CD4-positive, alpha-beta T cell treated with Interferon gamma for 1 hour (primary cell): ENCODE measurements around the gene FXYD3.
A peak's percentile ranks its signal among the peaks of the same experiment; 100 is the strongest.
"Not testable (repeated sequence)": the region's sequence is repeated elsewhere in the genome, so short reads cannot be mapped to it uniquely, and the experiment has no call there.

Experiments used
- DNase-seq: peaks from one replicate; pipeline ENCODE4 v3.0.0-alpha.2; 2020

FXYD3 gene

DNA sequence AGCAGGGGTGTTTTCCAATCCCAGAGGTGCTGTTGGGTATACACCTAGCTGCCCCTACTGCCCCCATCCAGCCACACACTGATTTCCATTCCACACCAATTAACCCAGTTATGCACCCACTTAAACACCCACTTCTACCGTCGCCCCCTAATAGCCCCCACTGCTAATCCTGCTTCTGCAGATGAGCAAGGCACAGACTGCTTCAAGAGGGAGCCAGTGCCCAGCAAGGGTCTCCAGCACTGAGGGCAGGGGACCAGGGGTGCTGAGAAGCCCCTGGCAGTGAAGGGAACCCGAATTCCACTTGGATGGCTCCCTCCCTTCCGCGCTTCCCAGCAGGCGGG is 28.6 kb downstream of the FXYD3 start:
- no peak for DNase-seq

DNA sequence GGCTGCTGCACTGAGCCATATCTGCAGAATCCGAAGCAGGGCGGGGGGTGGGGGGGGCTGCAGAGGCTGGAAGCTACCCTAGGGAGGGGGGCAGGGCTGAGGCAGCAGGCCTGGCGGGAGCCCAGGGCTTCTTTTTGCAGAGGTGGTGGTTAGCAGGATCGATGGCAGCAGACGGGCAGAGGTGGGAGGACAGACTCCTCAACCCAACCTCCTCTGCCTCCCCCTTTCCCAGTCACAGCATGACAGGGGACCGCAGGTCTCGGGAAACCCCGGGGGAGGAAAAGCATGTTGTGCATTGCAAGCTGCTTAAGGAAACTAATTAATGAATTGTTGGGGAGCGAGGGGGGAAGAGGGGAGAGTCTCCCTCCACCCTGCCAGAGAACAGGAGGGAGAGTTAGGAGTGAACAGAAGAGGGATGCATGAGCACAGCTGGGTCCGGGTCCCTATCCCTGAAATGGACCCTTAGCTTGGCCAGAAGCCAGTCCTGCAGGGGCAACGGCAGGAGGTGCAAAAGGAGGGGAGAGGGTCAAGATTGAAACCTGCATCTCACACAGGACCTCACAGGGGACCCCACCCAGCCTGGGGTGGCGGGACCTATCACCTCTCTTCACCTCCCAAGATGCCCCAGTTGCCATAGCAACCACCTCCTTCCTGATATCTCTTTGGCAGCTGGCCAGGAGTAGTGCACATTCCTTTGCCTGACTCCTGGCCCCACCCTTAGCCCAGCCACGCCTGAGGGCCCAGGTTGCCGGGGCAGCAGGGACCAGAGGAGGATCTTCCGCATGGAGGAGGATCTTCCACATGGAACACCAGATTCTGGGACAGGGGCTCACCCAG is 29.2 kb downstream of the FXYD3 start:
- DNase-seq: peak; percentile 29

DNA sequence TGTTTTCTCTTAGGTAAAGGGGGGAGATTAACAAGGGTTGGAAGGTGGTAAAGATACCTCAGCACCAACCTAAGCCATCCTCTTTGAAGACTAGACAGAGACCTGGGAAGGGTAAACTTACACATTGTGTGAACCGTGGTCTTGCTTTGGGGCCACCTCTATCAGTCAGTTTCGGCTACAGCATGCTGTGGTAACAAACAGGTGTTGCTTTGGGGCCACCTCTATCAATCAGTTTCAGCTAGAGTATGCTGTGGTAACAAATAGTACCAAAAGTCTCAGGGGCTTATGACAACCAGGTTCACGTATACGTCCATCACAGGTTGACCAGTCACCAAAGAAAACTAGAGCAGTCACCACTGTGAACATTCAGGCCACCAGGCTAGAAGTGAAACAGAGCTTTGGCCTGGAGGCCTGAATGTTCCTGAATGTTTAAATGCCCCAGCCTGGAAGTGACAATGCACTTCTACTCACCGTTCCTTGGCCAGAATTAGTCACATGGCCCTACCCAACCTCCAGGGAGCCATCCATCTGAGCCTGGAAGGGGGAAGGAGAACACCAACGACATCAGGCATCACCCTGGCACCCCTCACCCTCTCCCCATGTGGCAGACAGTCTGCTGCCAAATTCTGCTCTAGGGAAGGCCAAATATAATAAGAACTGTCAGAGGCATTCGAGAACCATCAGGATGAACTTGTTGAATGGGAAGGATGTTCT is 31.3 kb downstream of the FXYD3 start:
- DNase-seq: no peak

DNA sequence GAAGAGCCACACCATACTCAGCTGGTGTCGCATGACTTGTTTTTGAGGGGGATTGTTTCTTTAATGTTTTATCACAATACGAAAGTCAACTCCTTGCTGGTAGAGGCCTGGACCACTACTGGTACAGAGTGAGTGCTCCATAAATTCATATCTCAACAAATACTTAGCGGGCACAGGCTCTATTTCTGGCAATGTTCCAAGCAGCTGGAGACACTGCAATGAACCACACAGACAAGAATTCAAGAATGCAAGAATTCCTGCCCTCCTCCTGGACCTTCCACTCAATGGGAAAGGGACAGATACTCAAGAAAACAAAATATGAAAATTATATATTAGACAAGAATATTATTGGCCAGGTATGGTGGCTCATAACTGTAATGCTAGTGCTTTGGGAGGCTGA is 33.8 kb downstream of the FXYD3 start:
- DNase-seq: no peak

DNA sequence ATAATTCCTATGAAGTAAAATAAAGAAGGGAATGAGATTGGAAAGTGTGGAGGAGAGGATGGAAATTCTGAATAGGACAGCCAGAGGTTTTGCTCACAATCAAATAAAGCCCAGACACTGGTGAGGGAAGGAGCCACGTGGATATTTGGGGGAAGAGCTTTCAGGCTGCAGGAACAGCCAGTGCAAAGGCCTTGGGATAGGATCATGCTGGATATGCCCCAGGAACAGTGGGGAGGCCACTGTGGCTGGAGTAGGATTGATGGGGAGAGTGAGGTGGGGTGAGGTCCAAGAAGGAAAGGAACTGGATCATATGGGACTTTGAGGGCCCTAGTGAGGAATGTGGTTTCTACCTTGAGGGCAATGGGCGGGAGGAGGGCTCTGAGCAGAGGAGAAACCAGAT is 34.8 kb downstream of the FXYD3 start:
- no peak for DNase-seq

DNA sequence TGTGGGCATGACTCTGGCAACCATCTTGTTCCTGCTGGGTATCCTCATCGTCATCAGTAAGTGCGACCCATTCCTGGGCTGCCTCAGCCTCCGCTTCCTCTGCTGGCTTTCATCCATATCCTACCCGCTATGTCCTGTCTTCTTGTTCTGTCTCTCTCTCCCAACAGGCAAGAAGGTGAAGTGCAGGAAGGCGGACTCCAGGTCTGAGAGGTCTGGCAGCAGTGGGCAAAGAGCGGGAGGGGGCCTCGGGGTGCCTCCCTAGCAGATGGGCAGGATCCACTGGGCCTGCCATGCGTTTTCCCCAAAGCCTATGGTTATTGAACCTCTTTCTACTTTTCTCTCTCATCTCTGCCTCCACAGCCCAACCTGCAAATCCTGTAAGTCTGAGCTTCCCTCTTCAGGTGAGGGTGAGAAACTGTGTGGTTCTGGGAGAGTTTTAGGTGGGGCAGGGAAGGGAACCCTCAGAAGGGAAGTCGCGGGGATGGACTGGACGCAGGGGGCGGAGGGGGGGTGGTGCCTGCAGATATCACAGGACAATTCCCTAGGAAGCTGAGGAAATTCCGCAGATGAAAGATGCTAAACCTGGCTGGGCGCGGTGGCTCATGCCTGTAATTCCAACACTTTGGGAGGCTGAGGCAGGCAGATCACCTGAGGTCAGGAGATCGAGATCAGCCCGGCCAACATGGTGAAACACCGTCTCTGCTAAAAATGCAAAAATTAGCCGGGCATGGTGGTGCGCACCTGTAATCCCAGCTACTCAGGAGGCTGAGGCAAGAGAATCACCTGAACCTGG is 35.8 kb downstream of the FXYD3 start:
- no peak for DNase-seq

DNA sequence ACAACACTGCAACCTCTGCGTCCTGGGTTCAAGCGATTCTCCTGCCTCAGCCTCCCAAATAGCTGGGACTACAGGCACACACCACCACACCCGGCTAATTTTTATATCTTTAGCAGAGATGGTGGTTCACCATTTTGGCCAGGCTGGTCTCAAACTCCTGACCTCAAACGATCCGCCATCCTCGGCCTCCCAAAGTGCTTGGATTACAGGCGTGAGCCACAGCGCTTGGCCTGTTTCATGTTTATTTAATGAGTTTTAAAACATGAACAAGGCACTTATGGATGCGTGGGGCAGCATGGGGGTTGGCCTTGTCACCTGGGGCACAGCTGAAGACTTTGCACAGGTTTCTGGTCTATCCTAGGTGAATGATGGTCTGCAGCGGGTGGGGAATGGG is 37.5 kb downstream of the FXYD3 start:
- DNase-seq: not testable (repeated sequence)

DNA sequence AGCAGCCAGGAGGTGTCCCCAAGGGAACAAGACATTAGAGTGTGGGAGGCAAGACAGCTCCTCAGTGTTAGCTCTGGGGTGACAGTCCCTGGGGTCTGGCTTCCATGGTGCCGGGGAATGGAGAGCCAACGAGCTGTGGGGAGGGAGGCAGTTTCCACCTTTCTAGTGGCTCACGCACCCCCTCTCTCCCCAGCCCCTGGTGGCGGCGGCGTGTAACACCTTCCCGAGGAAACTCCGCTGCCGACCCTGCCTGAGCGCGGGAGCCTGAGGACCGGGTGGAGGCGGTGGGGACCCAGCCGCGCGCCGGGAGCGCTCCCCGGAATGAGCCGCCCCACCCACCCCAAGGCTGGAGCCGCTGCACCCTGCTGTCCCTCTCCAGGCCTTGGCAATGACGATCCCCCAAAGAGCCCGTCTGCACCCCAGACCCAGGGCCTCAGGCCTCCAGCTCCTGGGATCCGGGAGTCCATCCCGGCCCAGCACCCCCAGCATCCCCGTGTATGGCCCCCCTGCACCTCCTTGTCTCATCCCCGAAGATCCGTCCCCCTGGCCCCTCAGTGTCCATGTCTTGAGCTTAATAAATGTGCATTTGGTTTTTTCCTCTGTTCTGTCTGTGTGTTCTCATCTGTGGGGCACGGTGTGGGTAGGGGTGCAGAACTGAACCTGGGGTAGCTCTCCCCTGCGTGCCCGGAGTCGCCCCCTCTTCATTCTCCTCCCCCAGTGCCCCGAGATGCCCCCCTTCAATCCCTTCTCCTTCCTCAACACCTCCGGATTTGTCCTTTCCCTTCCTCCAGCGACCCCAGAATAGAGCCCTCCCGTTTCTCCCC is 38.3 kb downstream of the FXYD3 start:
- peak; percentile 75 for DNase-seq

DNA sequence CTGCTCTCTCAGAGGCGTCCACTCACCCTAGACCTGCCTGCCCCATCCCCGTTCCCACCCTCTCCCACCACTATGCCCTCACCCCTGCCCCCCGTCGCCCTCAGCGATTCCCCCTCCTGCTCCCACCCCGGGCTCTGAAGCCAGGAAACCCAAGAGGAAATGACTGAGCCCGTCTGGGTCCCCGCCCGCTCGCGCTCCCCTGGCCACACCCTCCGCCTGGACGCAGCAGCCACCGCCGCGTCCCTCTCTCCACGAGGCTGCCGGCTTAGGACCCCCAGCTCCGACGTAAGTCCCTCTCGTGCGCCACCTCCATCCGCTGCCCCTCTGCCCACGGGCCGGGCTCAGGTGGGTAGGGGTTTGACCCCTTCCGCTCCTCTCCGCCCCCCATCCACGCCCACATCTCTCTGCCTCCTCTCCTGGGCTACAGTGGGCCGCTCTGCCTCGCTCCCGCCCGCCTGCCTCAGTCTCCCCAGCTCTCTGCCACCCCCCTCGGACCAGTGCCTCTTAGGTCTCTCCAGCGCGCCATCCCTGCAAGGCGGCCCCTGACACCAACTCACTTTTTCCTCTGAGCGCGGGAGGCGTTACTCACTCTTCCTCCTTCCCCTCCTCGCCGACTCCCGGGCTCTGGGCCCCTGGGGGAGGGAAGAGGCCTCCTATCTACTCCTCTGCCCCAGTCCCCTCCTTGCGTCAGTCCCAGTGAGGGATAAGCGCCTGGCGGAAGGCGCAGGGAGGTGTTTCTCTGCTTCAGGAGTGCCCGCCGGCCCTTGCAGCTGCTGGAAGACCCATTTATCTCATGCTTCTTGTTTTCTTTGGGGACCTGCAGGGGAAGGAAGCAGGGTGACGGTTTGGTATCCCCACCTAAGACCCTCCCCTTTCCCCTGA is 39.1 kb downstream of the FXYD3 start, which contains the start of gene FXYD5:
FXYD5 (plus strand) TSS at position 211 of the 882 bp plus-strand sequence. CDS start 816 bp downstream, outside the sequence.
- DNase-seq: peak; percentile 72

DNA sequence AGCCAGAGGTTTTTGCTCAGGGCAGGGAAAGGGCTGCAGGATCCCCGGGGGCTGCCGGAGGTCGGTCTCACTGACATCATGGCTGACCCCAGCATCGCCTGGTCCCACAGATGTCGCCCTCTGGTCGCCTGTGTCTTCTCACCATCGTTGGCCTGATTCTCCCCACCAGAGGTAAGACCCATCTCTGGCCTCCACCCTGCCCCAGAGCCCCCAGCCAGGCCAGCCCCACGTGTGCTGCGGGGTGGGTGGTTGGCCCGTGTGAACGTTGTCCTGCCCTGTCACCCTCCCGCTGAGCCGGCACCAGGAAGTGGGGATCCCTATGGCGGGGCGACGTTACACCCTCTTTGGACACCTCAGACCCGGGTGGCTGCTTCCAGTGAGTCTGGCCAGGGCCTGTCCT is 39.8 kb downstream of the FXYD3 start:
- DNase-seq: no peak

DNA sequence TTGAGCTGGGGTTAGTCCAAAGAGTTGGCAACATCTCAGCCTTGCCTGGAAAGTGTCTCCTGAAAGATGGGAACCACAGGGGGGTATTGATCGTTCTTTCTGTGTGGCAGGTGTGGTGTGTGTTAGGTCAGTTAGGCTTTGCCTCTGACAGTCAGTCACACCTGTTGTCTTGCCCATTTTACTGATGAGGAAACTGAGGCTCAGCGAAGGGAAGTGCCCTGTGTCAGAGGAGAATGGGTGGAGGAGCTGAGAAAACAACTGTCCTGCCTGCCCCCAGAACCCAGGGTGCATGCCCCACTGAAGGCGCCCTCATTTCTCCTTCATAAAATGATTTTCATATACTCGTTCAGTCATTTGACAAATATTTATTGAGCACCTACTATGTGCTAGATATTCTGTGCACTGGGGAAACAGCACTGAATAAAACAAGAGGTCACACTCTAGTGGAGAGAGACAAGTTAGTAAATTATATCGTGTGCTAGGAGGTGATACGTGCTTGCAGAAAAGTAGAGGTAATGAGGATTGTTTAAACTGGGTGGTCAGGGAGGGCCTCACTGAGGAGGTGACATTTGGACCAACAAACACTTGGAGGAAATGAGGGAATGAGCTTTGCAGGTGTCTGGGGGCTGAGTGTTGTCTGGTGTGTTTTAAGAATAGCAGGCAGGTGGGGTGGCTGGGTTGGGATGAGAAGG is 40.5 kb downstream of the FXYD3 start:
- no peak for DNase-seq

DNA sequence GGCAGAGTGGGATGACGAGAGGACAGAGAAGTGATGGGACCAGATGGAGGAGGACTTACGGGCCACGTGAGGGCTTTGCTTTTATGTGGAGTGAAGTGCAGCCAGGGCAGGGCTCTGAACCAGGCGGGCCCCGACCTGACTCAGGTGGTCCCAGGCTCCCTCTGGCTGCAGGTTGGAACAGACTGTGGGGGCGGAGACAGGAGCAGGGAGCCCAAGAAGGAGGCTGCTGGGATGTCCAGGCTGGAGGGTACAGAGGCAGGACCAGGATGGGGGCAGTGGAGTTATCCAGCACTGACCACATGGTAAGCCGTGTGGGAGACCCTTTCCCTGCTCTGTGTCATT is 41.0 kb downstream of the FXYD3 start:
- DNase-seq: no peak

DNA sequence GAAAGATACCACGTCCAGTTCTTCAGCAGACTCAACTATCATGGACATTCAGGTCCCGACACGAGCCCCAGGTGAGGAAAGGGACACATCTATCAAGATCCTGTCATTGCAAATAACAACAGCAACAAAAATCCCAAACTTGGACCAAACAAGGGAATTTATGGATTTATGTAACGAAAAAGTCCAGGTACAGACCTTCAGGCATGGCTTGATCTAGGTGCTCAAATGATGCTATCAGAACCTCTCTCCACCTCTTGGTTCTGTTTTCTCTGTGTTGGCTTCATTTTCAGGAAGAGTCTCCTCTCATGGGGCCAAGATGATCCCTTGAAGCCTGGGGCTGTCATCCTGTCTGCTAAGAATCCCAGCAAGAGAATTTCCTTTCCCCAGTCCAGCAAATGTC is 41.8 kb downstream of the FXYD3 start:
- no peak for DNase-seq

DNA sequence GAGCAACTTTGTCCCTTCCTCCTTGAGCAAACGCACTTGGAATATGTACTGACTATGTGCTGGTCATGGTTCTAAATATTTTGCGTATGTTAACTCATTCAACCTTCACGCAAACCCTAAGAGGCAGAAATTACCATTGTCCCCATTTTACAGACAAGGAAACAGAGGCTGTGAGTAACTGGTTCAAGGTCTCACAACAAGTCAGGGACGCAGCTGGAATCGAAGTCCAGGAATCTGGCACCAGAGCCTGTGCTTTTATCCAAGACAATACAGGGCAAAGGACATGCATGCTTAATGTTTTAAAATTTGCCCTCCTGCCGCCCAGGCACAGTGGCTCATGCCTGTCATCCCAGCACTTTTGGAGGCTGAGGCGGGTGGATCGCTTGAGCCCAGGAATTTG is 44.0 kb downstream of the FXYD3 start:
- DNase-seq: no peak

DNA sequence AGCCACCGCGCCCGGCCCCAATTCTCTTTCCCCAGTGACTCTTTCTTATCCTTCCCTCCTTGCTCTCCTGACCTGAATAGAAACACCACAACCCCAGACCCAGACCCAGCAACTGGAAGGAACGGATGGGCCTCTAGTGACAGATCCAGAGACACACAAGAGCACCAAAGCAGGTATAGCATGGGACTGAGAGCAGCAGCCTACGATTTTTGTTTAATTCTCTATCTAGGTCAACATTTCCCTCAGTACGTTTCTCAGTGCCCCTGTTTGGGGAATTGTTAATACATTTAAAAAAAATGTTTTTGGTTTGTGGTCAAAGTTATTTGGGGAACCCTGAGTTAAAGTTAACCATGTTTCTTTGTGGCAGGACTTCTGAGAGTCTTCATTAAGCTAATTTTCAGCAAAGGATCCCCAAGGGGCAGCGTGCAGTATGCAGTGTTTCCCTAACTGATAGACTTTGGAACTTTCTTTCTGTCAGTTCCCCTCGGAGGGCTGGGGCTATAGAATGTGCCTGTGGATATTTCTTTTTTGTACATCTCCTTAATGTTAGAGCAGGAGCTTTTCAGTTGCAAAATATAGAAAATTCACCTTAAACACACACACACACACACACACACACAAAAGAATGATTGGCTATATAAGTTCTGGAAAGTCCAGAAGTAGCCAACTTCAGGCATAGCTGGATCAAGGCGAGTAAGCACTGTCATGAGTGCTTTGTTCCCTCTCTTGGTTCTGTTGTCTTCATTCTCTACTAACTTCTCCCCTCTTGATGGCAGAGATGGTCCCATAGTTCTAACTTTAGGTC is 45.2 kb downstream of the FXYD3 start:
- DNase-seq: no peak

DNA sequence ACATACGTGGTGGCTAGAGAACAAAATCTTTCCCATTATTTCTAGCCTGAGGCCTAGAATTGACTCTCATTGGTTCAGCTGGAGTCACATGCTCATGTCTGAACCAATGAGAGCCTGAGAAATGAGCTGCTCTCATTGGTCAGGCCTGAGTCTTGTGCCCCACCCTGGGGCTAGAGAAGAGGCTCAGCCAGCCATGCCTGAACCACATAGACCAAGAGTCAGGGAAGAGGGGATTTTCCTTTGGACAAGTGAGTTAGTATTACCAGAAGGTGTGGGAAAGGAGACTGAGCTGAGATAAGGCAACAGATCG is 45.8 kb downstream of the FXYD3 start:
- no peak for DNase-seq

DNA sequence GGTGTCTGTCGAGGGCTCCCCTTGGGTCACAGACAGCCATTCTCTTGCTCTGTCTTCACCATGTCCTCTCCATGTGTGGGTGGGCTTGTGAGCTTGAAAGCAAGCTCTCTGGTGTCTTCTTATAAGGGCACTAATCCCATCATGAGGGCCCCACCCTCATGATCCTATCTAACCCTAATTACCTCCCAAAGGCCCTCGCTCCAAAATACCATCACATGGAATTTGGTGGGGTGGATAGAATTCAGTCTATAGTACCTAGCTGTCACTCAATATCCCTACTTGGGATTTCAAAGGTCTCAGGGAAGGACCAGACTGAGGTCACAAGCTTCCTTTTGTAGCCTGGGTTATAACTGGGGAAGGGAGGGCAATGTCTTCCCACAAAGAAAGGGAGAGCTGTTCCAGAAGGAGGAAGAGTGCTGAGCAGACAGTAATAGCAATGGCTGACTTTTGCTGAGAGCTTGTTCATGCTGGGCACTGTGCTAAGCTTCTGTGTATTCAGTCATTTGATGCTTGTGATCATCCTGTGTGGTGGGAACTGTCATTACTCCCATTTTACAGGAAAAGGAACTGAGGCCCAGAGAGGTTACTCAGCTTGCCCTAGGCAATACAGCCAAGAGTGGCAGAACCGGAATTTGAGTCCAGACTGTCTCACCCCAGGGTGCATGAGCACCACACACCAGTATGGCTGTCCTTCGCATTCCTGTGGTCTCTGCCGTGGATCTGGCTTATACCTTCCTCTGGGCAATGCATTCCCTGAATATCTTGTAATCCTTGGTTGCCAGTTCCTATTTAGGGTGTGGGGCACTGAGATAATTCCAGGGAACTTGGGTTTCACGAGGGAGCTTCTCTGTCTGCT is 47.1 kb downstream of the FXYD3 start:
- DNase-seq: no peak

DNA sequence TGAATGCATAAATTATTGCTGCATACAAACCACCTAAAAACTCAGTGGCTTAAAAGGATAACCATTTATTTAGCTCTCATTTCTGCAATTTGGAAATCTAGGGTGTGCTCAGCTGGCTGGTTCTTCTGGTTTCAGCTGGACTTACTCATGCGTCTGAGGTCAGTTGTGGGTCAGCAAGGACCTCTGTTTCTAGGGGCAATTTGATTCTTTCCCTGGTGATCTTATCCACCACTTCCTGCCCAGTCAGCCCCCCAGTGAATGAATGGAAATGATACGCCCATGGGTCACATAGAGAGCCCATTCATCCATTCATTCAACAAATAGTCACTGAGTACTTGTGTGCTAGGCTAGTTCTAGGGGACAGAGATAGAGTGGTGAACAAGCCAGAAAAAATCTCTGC is 48.8 kb downstream of the FXYD3 start:
- no peak for DNase-seq
